Measurements from ENCODE around the gene AGO3. TPM values are rescaled to one million over a fixed set of nuclear protein-coding genes. Genes with fewer than 3 reads are reported as not detected.
A peak's percentile ranks its signal among the peaks of the same experiment; 100 is the strongest.
"Not testable (repeated sequence)": the region's sequence is repeated elsewhere in the genome, so short reads cannot be mapped to it uniquely, and the experiment has no call there.

Gene AGO3
- total and polyA plus RNA-seq, 4 donors = 3.0 to 19.5 (median 7.1) TPM

GRCh38 chr1:36016686-36017085 is 85.8 kb downstream of the AGO3 start (continued):
- no peak for TF ChIP-seq CTCF (IDR thresholded peaks at IDR 0.05; ENCODE audit: low read depth, low read length, missing input control)

DNA sequence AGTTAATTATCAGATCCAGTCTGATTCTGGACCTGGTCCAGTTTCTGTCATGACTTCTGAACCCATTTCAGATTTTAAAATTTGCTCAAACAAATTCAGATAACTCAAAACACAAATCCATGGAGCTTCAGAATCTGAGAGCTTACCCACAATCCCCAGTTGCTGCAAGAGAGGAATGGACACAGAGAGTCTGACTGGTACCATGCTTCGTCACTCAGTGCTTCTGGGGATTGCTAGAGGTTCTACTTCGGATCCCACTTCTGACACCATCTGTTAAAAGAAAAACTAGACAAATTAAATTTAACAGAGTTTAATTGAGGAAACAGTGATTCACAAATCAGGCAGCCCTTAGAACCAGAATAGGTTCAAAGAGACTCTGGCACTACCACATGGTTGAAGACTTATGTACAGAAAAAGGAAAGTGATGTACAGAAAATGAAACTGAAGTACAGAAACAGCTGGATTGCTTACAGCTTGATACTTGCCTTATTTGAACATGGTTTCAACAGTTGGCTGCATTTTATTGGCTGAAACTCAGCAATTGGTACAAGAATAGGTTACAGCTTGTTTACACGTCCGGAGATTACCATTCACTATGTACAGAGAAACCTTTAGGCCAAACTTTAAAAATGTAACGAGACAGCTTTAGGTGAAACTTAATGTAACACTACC is 92.3 kb downstream of the AGO3 start:
- H3K9ac ChIP-seq (ENCODE audit: low read depth in 1 of 2, low read length in 2 of 2) = no peak overlapping the region
- 48% methylated on average over 5 of the region's 5 CpGs for WGBS
- H3K4me1 ChIP-seq (ENCODE audit: control insufficient read depth in 4 of 4, insufficient read depth in 4 of 4, low read length in 3 of 4) = peaks cover 1 to 13% (median 5%) of the 10 kb centered on the region in 4 donors
- H3K4me3 ChIP-seq (ENCODE audit: low read depth in 1 of 3, low read length in 3 of 3) = peak overlapping the region in 1 of 3 donors; percentile 1
- H3K36me3 ChIP-seq (ENCODE audit: control insufficient read depth in 4 of 4, insufficient read depth in 3 of 4, low read depth in 1 of 4, low read length in 3 of 4) = peaks cover 2 to 26% (median 5%) of the 10 kb centered on the region in 4 donors
- H3K27me3 ChIP-seq (ENCODE audit: control insufficient read depth in 4 of 4, insufficient read depth in 4 of 4, low read length in 3 of 4) = no peaks in the 10 kb centered on the region
- H3K27ac ChIP-seq (ENCODE audit: low read depth in 1 of 2, low read length in 2 of 2) = peak overlapping the region in 1 of 2 donors; percentile 50
- TF ChIP-seq RXRA (IDR thresholded peaks at IDR 0.05) = peak in 1 of 2 donors; percentile 37
- TF ChIP-seq HNF4A (conservative IDR thresholded peaks at IDR 0.05) = peak in 1 of 2 donors; percentile 26
- TF ChIP-seq FOXA2 (IDR thresholded peaks at IDR 0.05) = peak; percentile 90
- TF ChIP-seq FOXA1 (IDR thresholded peaks at IDR 0.05) = peak; percentile 84
- peak; percentile 80 for TF ChIP-seq YY1 (IDR thresholded peaks at IDR 0.05)
- TF ChIP-seq SP1 (IDR thresholded peaks at IDR 0.05) = no peak
- TF ChIP-seq RAD21 (IDR thresholded peaks at IDR 0.05) = peak in 1 of 2 donors; percentile 14
- no peak for TF ChIP-seq CTCF (IDR thresholded peaks at IDR 0.05; ENCODE audit: low read depth, low read length, missing input control)
- TF ChIP-seq HNF4G (IDR thresholded peaks at IDR 0.05) = no peak
- TF ChIP-seq, protein P1, sequence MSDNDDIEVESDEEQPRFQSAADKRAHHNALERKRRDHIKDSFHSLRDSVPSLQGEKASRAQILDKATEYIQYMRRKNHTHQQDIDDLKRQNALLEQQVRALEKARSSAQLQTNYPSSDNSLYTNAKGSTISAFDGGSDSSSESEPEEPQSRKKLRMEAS (IDR thresholded peaks at IDR 0.05) = no peak
- TF ChIP-seq GABPA (IDR thresholded peaks at IDR 0.05 in 1 of 2, conservative IDR thresholded peaks at IDR 0.05 in 1 of 2) = peak in 1 of 2 donors; percentile 33
- TF ChIP-seq, protein P2, sequence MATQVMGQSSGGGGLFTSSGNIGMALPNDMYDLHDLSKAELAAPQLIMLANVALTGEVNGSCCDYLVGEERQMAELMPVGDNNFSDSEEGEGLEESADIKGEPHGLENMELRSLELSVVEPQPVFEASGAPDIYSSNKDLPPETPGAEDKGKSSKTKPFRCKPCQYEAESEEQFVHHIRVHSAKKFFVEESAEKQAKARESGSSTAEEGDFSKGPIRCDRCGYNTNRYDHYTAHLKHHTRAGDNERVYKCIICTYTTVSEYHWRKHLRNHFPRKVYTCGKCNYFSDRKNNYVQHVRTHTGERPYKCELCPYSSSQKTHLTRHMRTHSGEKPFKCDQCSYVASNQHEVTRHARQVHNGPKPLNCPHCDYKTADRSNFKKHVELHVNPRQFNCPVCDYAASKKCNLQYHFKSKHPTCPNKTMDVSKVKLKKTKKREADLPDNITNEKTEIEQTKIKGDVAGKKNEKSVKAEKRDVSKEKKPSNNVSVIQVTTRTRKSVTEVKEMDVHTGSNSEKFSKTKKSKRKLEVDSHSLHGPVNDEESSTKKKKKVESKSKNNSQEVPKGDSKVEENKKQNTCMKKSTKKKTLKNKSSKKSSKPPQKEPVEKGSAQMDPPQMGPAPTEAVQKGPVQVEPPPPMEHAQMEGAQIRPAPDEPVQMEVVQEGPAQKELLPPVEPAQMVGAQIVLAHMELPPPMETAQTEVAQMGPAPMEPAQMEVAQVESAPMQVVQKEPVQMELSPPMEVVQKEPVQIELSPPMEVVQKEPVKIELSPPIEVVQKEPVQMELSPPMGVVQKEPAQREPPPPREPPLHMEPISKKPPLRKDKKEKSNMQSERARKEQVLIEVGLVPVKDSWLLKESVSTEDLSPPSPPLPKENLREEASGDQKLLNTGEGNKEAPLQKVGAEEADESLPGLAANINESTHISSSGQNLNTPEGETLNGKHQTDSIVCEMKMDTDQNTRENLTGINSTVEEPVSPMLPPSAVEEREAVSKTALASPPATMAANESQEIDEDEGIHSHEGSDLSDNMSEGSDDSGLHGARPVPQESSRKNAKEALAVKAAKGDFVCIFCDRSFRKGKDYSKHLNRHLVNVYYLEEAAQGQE (IDR thresholded peaks at IDR 0.05) = no peak
- TF ChIP-seq, protein P3, sequence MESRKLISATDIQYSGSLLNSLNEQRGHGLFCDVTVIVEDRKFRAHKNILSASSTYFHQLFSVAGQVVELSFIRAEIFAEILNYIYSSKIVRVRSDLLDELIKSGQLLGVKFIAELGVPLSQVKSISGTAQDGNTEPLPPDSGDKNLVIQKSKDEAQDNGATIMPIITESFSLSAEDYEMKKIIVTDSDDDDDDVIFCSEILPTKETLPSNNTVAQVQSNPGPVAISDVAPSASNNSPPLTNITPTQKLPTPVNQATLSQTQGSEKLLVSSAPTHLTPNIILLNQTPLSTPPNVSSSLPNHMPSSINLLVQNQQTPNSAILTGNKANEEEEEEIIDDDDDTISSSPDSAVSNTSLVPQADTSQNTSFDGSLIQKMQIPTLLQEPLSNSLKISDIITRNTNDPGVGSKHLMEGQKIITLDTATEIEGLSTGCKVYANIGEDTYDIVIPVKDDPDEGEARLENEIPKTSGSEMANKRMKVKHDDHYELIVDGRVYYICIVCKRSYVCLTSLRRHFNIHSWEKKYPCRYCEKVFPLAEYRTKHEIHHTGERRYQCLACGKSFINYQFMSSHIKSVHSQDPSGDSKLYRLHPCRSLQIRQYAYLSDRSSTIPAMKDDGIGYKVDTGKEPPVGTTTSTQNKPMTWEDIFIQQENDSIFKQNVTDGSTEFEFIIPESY (IDR thresholded peaks at IDR 0.05) = peak; percentile 59
- TF ChIP-seq TAF1 (conservative IDR thresholded peaks at IDR 0.05) = no peak
- TF ChIP-seq NR2F2 (IDR thresholded peaks at IDR 0.05) = no peak
- no peak for TF ChIP-seq EGR1 (IDR thresholded peaks at IDR 0.05; ENCODE audit: low read depth in 2 of 2)
- no peak for TF ChIP-seq ATF3 (IDR thresholded peaks at IDR 0.05)
- no peak for TF ChIP-seq JUND (IDR thresholded peaks at IDR 0.05)
- H3K9me3 ChIP-seq (ENCODE audit: control insufficient read depth in 4 of 4, low read length in 3 of 4) = no peaks in the 10 kb centered on the region
- DNase-seq (ENCODE audit: low spot score) = no peak

- H3K9ac ChIP-seq (ENCODE audit: low read depth in 1 of 2, low read length in 2 of 2); H3K27ac ChIP-seq (ENCODE audit: low read depth in 1 of 2, low read length in 2 of 2): not testable (repeated sequence)
- 97% methylated on average over 3 of the region's 3 CpGs for WGBS
Observed at GRCh38 chr1:36024024-36024423, 93.1 kb downstream of the AGO3 start.

More at GRCh38 chr1:36024024-36024423, 93.1 kb downstream of the AGO3 start:
- not testable (repeated sequence) for H3K9me3 ChIP-seq (ENCODE audit: control insufficient read depth in 4 of 4, low read length in 3 of 4); DNase-seq (ENCODE audit: low spot score); H3K27me3 ChIP-seq (ENCODE audit: control insufficient read depth in 4 of 4, insufficient read depth in 4 of 4, low read length in 3 of 4); H3K4me3 ChIP-seq (ENCODE audit: low read depth in 1 of 3, low read length in 3 of 3)
- H3K36me3 ChIP-seq (ENCODE audit: control insufficient read depth in 4 of 4, insufficient read depth in 3 of 4, low read depth in 1 of 4, low read length in 3 of 4) = peaks cover 2 to 22% (median 7%) of the 10 kb centered on the region in 4 donors
- peaks cover 1 to 13% (median 5%) of the 10 kb centered on the region in 4 donors for H3K4me1 ChIP-seq (ENCODE audit: control insufficient read depth in 4 of 4, insufficient read depth in 4 of 4, low read length in 3 of 4)

Measured in liver (tissue), 9 donors.